Neural cell (in vitro differentiated cells): ENCODE measurements around the gene LIX1L. TPM values are rescaled to one million over a fixed set of nuclear protein-coding genes. Genes with fewer than 3 reads are reported as not detected.

ENCODE experiments used
- H2AFZ ChIP-seq: fragments of 200-600, 300-800 bp; sonication (generic), shearing (Covaris generic); 2 replicates; pipeline ENCODE4 v1.6.0; 2014; ENCODE audit warnings: low read depth, mild to moderate bottlenecking, antibody characterized with exemption, low read length, moderate library complexity
- H3F3A ChIP-seq: fragments of 200-600 bp; shearing (Covaris generic); 2 replicates; pipeline ENCODE4 v1.6.1; 2016; ENCODE audit warnings: mild to moderate bottlenecking, moderate library complexity, mixed read lengths, antibody characterized with exemption, low read length; ENCODE audit not compliant: insufficient read depth, poor library complexity, severe bottlenecking
- H3K27ac ChIP-seq: fragments of 200-600, 300-800 bp; sonication (generic), shearing (Covaris generic); 2 replicates; pipeline ENCODE4 v1.5.1; 2014; ENCODE audit warnings: mild to moderate bottlenecking, low read length, moderate library complexity
- H3K27me3 ChIP-seq: fragments of 300-800, 200-600 bp; sonication (generic), shearing (Covaris generic); 2 replicates; pipeline ENCODE4 v1.6.0; 2014; ENCODE audit warnings: mild to moderate bottlenecking, low read depth, low read length, moderate library complexity; ENCODE audit not compliant: insufficient read depth
- H3K36me3 ChIP-seq: fragments of 300-800, 200-600 bp; sonication (generic), shearing (Covaris generic); 2 replicates; pipeline ENCODE4 v1.5.1; 2014; ENCODE audit warnings: mild to moderate bottlenecking, antibody characterized with exemption, low read length, moderate library complexity; ENCODE audit not compliant: insufficient read depth
- H3K4me2 ChIP-seq: fragments of 300-800, 200-600 bp; sonication (generic), shearing (Covaris generic); 2 replicates; pipeline ENCODE4 v1.6.0; 2014; ENCODE audit warnings: mild to moderate bottlenecking, low read length
- H3K4me3 ChIP-seq: fragments of 300-800, 200-600 bp; sonication (generic), shearing (Covaris generic); 2 replicates; pipeline ENCODE4 v1.5.1; 2014; ENCODE audit warnings: mild to moderate bottlenecking, low read length, moderate library complexity
- H3K79me2 ChIP-seq: fragments of 200-600 bp; shearing (Covaris generic); replicated peaks from 2 replicates; pipeline ENCODE4 v1.6.0; 2014; ENCODE audit warnings: mild to moderate bottlenecking, low read length, moderate library complexity; ENCODE audit not compliant: insufficient read depth
- H3K9ac ChIP-seq: fragments of 300-800, 200-600 bp; sonication (generic), shearing (Covaris generic); 2 replicates; pipeline ENCODE4 v1.6.1; 2016; ENCODE audit warnings: mild to moderate bottlenecking, low read length, mixed read lengths
- H3K9me2 ChIP-seq: fragments of 200-600 bp; shearing (Covaris generic); 2 replicates; pipeline ENCODE4 v1.6.1; 2016; ENCODE audit warnings: mild to moderate bottlenecking, low read length, mixed read lengths; ENCODE audit not compliant: insufficient read depth
- H3K9me3 ChIP-seq: fragments of 200-600, 300-800 bp; sonication (generic), shearing (Covaris generic); 2 replicates; pipeline ENCODE4 v1.6.1; 2016; ENCODE audit warnings: mild to moderate bottlenecking, mixed run types, low read length, moderate library complexity, mixed read lengths
- H4K20me1 ChIP-seq: fragments of 200-600 bp; shearing (Covaris generic); 2 replicates; pipeline ENCODE4 v1.6.1; 2016; ENCODE audit warnings: mild to moderate bottlenecking, mixed run types; ENCODE audit not compliant: insufficient read depth
- EP300 ChIP-seq: fragments of 450-650 bp; conservative IDR thresholded peaks from 2 replicates; pipeline ENCODE4 v1.6.1; 2014; ENCODE audit warnings: antibody characterized with exemption, mild to moderate bottlenecking, moderate library complexity; ENCODE audit not compliant: poor library complexity, severe bottlenecking
- EZH2 ChIP-seq: fragments of 200-600, 300-800 bp; shearing (Covaris generic), sonication (generic); IDR thresholded peaks from 2 replicates; pipeline ENCODE4 v1.6.1; 2014; ENCODE audit warnings: antibody characterized with exemption, low read length, borderline replicate concordance, mild to moderate bottlenecking; ENCODE audit not compliant: insufficient read depth, poor library complexity, severe bottlenecking
- MXI1 ChIP-seq: fragments of 450-650 bp; conservative IDR thresholded peaks from 2 replicates; pipeline ENCODE4 v1.6.1; 2014; ENCODE audit warnings: antibody characterized with exemption, mild to moderate bottlenecking; ENCODE audit not compliant: poor library complexity, severe bottlenecking
- POLR2AphosphoS5 ChIP-seq: IDR thresholded peaks from 2 replicates; pipeline ENCODE4 v1.6.1; 2012
- RAD21 ChIP-seq: fragments of 450-650 bp; conservative IDR thresholded peaks from 2 replicates; pipeline ENCODE4 v1.6.1; 2014; ENCODE audit warnings: antibody characterized with exemption, mild to moderate bottlenecking, moderate library complexity
- SMC3 ChIP-seq: fragments of 450-650 bp; conservative IDR thresholded peaks from 2 replicates; pipeline ENCODE4 v1.6.1; 2014; ENCODE audit warnings: antibody characterized with exemption, mild to moderate bottlenecking, moderate library complexity; ENCODE audit not compliant: poor library complexity
- TAF1 ChIP-seq: IDR thresholded peaks from 2 replicates; pipeline ENCODE4 v1.6.1; 2012; ENCODE audit warnings: low read depth
- polyA plus RNA-seq: library from polyadenylated mRNA; depleted of rRNA; stranded (reverse); fragments of >200 nt; gene quantifications from 2 replicates; pipeline ENCODE4 v1.2.3, GENCODE V29; 2014
- TF ChIP-seq, protein P1 (sequence below): fragments of 450-650 bp; IDR thresholded peaks from 2 replicates; pipeline ENCODE4 v1.5.1; 2014; ENCODE audit warnings: antibody characterized with exemption, mild to moderate bottlenecking, moderate library complexity; ENCODE audit not compliant: poor library complexity, severe bottlenecking
- TF ChIP-seq, protein P2 (sequence below): IDR thresholded peaks from 2 replicates; pipeline ENCODE4 v1.6.1; 2012; ENCODE audit warnings: borderline replicate concordance

The LIX1L gene
- polyA plus RNA-seq, 1 donor from 2014 or later, result 17.0 TPM

DNA sequence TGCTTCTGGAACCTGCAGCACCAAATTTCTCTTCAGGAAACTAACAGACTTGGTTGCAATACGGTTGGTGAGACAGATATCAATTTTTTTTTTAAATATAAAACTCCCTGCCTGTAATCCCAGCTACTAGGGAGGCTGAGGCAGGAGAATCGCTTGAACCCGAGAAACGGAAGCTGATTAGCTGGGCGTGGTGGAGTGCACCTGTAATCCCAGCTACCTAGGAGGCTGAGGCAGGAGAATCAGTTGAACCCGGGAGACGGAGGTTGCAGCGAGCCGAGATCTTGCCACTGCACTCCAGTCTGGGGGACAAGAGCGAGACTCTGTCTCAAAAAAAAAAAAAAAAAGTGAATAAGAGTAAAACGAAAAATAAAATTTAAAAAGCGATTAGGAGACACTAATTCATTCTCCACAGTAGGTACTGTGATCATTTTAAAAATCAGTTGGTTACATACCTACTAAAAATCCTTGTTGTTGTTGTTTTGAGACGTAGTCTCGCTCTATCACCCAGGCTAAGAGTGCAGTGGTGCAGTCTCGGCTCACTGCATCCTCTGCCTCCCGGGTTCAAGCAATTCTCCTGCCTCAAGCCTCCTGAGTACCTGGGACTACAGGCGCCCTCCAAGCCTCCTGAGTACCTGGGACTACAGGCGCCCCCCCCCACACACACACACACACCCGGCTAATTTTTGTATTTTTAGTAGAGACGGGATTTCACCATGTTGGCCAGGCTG is 29.7 kb downstream of the LIX1L start:
- H3K36me3 ChIP-seq, result no peaks in the 10 kb centered on the region
- H3K4me2 ChIP-seq, result peak overlapping the region; percentile 51
- peak overlapping the region; percentile 58 for H2AFZ ChIP-seq
- H3F3A ChIP-seq, result no peaks in the 10 kb centered on the region
- no peaks in the 10 kb centered on the region for H3K9me3 ChIP-seq
- no peak for TF ChIP-seq MXI1
- TF ChIP-seq, protein P1, sequence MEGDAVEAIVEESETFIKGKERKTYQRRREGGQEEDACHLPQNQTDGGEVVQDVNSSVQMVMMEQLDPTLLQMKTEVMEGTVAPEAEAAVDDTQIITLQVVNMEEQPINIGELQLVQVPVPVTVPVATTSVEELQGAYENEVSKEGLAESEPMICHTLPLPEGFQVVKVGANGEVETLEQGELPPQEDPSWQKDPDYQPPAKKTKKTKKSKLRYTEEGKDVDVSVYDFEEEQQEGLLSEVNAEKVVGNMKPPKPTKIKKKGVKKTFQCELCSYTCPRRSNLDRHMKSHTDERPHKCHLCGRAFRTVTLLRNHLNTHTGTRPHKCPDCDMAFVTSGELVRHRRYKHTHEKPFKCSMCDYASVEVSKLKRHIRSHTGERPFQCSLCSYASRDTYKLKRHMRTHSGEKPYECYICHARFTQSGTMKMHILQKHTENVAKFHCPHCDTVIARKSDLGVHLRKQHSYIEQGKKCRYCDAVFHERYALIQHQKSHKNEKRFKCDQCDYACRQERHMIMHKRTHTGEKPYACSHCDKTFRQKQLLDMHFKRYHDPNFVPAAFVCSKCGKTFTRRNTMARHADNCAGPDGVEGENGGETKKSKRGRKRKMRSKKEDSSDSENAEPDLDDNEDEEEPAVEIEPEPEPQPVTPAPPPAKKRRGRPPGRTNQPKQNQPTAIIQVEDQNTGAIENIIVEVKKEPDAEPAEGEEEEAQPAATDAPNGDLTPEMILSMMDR, result no peak
- no peak for TF ChIP-seq TAF1
- TF ChIP-seq, protein P2, sequence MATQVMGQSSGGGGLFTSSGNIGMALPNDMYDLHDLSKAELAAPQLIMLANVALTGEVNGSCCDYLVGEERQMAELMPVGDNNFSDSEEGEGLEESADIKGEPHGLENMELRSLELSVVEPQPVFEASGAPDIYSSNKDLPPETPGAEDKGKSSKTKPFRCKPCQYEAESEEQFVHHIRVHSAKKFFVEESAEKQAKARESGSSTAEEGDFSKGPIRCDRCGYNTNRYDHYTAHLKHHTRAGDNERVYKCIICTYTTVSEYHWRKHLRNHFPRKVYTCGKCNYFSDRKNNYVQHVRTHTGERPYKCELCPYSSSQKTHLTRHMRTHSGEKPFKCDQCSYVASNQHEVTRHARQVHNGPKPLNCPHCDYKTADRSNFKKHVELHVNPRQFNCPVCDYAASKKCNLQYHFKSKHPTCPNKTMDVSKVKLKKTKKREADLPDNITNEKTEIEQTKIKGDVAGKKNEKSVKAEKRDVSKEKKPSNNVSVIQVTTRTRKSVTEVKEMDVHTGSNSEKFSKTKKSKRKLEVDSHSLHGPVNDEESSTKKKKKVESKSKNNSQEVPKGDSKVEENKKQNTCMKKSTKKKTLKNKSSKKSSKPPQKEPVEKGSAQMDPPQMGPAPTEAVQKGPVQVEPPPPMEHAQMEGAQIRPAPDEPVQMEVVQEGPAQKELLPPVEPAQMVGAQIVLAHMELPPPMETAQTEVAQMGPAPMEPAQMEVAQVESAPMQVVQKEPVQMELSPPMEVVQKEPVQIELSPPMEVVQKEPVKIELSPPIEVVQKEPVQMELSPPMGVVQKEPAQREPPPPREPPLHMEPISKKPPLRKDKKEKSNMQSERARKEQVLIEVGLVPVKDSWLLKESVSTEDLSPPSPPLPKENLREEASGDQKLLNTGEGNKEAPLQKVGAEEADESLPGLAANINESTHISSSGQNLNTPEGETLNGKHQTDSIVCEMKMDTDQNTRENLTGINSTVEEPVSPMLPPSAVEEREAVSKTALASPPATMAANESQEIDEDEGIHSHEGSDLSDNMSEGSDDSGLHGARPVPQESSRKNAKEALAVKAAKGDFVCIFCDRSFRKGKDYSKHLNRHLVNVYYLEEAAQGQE, result no peak
- TF ChIP-seq RAD21, result no peak
- TF ChIP-seq SMC3, result no peak
- TF ChIP-seq EZH2, result no peak
- TF ChIP-seq POLR2AphosphoS5, result no peak
- H3K9me2 ChIP-seq, result no peaks in the 10 kb centered on the region
- H3K9ac ChIP-seq, result peak overlapping the region; percentile 84
- peak overlapping the region; percentile 70 for H3K4me3 ChIP-seq
- H3K27me3 ChIP-seq, result no peaks in the 10 kb centered on the region
- H3K27ac ChIP-seq, result peak overlapping the region; percentile 97
- no peaks in the 10 kb centered on the region for H4K20me1 ChIP-seq
- peaks cover 11% of the 10 kb centered on the region for H3K79me2 ChIP-seq

DNA sequence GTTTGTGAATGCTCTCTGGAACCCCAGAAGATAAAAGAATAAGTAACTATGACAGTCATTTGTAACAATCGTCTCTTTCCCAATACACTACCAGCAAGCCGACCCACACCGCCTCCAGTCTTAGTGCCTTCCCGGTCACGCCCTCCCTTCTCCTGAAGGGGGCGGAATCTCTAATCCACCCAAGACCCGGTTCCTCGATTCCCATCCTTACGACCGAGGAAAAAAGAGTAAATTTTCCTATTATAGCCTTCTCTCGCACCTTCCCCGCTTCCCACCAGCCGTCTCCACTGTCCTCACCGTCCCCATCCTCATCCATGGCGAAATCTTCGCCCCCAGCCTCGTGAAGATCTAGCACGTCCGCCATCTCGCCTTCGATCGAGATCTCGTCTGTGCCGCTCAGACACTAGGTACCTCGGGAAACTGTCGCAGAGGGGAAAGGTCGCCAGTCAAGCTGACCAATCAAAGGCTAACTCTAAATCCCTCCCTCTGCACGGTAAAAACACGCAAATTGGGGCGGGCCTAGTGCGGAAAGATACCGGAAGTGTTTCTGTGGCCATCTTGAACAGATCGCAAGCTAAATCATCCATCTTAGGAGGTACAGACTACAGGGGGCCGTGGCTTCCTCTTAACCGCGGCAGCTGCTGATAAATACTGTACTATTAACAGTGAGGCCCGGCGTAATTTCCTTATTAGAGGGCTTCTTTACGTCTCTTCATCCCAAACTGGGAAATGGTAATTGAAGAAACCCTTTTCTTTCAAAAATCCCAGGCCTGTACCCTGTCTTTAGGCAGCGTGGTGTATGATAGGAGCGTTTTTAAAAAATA is 30.5 kb downstream of the LIX1L start, which contains the start of gene RBM8A:
Gene RBM8A (minus strand): TSS at position 422 of the 824 bp plus-strand sequence. CDS start 58 bp downstream, at position 364.
- Histone ChIP-seq H3K79me2 (peaks cover 11% of the 10 kb centered on the region), H3K9ac (peak within 1 kb of the TSS; percentile 84), H3K36me3 (no peaks in the 10 kb centered on the region), H3K4me2 (peak within 1 kb of the TSS; percentile 93), H4K20me1 (no peaks in the 10 kb centered on the region), H3F3A (no peaks in the 10 kb centered on the region), H3K9me3 (no peaks in the 10 kb centered on the region), H3K9me2 (no peaks in the 10 kb centered on the region), H3K4me3 (peak within 1 kb of the TSS; percentile 70), H3K27me3 (no peaks in the 10 kb centered on the region), H2AFZ (peak within 1 kb of the TSS; percentile 58), H3K27ac (peak within 1 kb of the TSS; percentile 97)
- peak; percentile 77 for TF ChIP-seq SMC3
- TF ChIP-seq EZH2, result no peak
- peak; percentile 96 for TF ChIP-seq MXI1
- TF ChIP-seq POLR2AphosphoS5, result peak; percentile 97
- TF ChIP-seq, protein P1, result peak; percentile 95
- TF ChIP-seq TAF1, result peak; percentile 92
- peak; percentile 65 for TF ChIP-seq RAD21
- TF ChIP-seq, protein P2, result peak; percentile 92
- TF ChIP-seq EP300, result peak; percentile 67
